ENCODE measurements around the gene FKBP5.

The FKBP5 gene

DNA sequence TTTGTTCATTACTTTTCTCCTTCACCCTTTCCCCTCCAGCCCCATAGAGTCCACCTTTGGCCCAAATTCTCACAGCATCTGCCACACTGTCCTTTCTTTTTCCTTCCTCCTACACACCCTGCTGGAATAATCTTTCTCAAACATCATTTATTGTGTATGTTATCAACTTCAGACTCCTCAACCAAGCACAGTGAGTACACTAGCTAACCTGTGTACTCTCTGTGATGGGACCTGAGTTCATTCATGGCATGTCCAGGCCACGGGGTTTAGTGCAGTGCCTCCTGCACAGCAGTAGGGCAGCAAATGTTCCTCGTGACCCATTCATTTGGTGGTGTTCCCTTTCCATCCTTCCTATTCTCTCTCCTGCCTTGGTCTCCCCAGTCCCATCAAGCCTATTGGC is 41.0 kb upstream of the FKBP5 start:
- TF ChIP-seq POLR2AphosphoS5 (IDR thresholded peaks at IDR 0.05; ENCODE audit: low read depth, low read length) = no peak
- no peak for TF ChIP-seq TAF1 (IDR thresholded peaks at IDR 0.05; ENCODE audit: borderline replicate concordance, low read depth, low read length)
- no peak for TF ChIP-seq POLR2A (IDR thresholded peaks at IDR 0.05; ENCODE audit: low read depth, low read length)
- FAIRE-seq (no peak), DNase-seq (ENCODE audit: insufficient read length) (no peak)

DNA sequence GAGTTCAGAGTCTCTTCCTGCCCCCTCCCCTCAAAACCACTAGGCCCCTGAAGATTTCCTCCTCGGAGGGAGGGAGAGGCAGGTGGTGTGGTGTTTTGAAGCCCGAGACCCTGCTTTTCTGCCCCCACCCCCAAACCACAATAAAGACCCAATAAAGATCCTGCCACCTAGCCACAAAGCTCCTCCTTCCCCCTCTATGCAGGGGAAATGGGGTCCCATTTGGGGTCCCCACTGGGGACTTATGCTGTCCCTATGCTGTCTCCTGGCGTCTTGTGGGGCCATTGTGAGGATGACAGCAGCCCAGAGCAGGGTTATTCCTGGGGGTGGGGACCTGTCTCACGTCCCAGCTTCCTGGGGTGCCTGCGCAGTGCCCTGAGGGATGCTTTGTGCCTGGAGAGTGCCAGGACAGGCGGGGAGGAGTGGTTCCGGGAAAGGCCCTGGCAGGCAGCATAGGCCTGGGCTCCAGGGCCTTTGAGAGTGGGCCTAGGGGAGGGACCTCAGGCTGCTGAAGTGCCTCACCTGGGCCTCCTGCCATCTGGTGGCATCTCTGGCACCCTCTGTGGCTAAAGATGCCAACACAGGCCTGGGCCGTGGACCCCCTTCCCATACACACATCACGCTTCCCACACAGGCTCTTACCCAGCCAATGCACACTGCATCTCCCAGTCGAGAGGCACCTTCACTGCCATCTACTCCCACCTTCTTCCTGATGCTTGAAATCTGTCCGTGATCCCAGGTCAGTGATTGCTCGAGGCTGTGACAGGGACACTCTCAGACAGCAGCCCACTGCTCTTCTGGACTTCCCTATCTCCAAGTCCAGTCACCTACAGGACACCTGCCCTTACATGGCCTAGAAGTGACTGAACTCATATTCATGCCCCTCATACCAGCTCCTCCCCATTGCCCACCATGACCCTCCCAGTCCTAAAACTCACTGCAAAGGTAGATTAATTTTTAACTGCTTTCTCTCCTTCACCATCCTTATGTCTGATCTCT is 40.3 kb upstream of the FKBP5 start:
- TF ChIP-seq POLR2A (IDR thresholded peaks at IDR 0.05; ENCODE audit: low read depth, low read length) (no peak), TAF1 (IDR thresholded peaks at IDR 0.05; ENCODE audit: borderline replicate concordance, low read depth, low read length) (no peak), POLR2AphosphoS5 (IDR thresholded peaks at IDR 0.05; ENCODE audit: low read depth, low read length) (no peak)
- DNase-seq (ENCODE audit: insufficient read length) (no peak), FAIRE-seq (no peak)

DNA sequence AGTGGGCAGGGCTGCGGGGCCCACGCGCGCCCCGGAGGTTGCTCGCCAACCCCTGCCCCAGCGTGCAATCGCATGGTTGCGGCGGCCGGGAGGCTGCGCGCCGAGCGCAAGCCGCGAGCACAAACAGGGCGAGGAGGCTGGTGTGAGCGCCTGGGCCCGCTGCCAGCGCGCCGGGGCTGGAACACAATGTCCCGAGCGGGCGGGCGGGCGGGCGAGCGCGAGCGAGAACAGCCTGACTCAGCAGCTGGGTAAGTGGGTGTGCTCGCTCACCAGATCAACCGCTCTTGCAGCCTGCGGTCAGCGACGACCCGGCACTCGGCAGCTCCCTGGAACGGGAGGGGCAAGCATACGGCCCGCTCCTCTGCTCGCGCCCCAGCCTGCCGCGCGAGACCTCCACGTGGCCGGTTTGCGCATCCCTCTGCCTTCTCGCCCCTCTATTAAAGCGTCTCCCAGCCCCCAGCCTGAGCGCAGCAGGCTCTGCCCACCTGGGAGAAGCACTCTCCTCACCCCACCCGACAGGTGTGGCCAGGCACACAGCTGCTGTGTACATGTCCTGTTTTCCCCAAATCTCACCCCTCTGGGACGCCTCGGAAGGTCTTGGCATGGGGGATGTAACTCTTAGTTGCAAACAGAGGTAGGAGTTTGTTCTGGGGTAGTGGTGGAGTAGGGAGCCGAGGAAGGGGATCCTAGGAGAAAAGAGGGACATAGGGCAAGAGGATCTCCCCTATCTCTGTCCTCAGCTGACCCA is 39.4 kb upstream of the FKBP5 start:
- peak; percentile 56 for FAIRE-seq
- TF ChIP-seq POLR2AphosphoS5 (IDR thresholded peaks at IDR 0.05; ENCODE audit: low read depth, low read length) = peak; percentile 52; the same call in 1 of the 2 replicates
- TF ChIP-seq TAF1 (IDR thresholded peaks at IDR 0.05; ENCODE audit: borderline replicate concordance, low read depth, low read length) = no peak
- DNase-seq (ENCODE audit: insufficient read length) = peak; percentile 84

DNA sequence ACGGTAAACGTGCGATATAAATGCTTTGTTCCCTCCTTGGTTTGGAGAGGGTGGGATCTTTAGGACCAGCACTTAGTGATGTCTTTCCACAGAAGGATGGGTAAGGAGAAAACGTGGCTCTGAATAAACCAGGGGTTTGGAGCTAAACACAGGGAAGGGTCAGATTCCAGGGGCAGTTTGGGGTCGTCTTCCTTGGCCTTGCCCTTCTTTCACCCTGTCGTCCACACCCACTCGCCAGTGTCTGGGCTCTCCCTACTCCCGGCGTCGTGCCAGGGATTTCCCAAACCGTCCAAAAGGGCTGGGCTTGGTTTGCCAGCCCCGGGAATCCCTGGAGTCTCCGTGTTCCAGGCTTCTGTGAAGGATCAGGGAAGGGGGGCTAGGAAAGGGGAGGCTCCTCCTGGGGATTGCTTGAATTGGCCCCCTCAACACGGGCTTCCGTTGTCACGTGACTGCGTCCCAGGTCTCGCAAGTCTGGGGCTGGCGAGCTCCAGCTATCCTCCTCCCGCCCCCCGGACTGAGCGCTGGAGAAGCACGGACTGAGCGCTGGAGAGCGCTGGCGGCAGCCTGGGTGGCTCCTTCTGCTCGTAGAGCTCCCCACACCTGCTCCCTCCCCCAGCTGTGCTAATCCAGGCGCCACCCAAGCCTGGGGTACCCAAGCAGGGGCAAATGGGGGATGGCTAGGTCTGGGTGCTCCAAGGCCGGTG is 38.7 kb upstream of the FKBP5 start:
- TF ChIP-seq POLR2AphosphoS5 (IDR thresholded peaks at IDR 0.05; ENCODE audit: low read depth, low read length) (no peak), POLR2A (IDR thresholded peaks at IDR 0.05; ENCODE audit: low read depth, low read length) (no peak; the same call in 1 of the 2 replicates), TAF1 (IDR thresholded peaks at IDR 0.05; ENCODE audit: borderline replicate concordance, low read depth, low read length) (no peak)
- FAIRE-seq (no peak), DNase-seq (ENCODE audit: insufficient read length) (peak; percentile 53)

DNA sequence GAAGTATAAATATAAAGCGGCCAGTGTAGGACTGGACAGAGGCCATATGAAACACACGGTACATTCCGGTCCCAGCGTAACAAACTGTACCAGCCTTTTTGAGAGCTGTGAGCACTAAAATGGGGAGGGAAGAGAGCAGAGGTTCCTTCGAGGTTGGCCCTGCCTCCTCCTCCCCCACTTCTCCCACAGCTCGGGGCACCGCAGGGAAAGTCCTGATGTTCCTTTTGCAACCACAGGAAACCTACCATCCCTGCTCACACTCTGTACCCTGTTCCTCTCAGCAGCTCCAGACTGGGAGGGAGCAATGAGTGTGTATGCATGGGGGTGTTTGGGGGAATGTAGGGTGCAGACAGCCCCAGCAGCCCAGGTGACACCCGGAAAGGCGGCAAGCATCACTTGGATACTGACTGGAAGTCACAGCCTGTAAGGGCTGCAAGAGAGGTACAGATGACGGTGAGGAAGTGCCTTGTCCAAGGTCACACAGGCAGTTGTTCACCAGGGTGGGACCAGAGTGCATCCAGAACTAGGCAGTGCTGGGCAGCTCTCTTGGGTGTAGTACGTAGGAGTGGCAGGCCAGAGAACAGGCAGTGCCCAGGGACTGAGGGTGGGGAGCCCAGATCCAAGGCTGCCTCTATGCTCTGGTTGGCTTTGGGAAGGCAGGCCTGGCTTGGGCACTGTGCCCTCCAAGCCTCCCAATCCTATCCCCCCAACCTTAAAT is 37.2 kb upstream of the FKBP5 start:
- DNase-seq (ENCODE audit: insufficient read length) (no peak), FAIRE-seq (no peak)
- no peak for TF ChIP-seq POLR2A (IDR thresholded peaks at IDR 0.05; ENCODE audit: low read depth, low read length)
- no peak for TF ChIP-seq POLR2AphosphoS5 (IDR thresholded peaks at IDR 0.05; ENCODE audit: low read depth, low read length)

DNA sequence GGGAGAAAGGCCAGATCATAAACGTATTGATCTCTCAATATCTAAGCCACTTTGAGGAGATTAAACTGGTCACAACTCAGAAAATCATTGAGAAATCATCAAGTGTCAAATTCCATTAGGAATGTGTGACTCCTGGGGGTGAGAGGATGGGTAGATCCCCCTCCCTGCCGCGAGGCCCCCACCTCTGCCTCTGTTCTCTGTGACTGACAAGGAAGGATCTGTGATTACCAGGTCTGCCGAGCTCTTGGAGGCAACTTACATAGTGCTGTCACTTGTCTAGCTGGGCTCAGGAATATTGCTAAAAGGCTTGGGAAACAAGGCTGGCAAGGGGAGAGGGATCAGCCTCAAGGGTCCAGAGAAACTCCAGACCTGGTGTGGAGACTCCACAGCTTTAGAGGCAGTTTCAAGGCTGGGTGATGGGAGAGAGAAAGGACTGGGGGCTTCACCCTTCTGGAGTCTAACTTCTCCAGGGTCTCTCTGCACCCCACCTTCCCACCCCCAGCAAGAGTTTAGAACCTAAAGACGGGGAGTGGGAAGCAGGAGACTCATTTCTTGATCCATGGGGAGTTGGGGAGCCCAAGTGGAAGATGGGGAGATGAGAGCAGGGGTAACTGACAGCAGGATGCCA is 36.5 kb upstream of the FKBP5 start:
- DNase-seq (ENCODE audit: insufficient read length) (no peak), FAIRE-seq (no peak)
- TF ChIP-seq TAF1 (IDR thresholded peaks at IDR 0.05; ENCODE audit: borderline replicate concordance, low read depth, low read length) (no peak), POLR2AphosphoS5 (IDR thresholded peaks at IDR 0.05; ENCODE audit: low read depth, low read length) (no peak)

DNA sequence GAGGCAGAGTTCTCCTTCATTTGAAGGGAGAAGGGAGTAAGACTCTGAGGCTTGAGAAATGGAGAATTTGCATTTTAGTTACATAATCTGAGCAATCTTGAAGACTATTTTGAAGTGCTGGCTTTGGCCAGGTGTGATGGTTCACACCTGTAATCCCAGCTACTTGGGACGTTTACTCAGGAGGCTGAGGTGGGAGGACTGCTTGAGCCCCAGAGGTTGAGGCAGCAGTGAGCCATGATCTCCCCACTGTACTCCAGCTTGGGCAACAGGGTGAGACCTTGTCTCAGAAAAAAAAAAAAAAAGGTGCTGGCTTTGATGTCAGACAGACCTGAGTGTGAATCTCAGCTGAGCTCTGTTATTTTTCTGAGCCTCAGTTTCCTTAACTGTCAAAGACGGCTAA is 35.8 kb upstream of the FKBP5 start:
- no peak for FAIRE-seq
- DNase-seq (ENCODE audit: insufficient read length) = no peak
- no peak for TF ChIP-seq TAF1 (IDR thresholded peaks at IDR 0.05; ENCODE audit: borderline replicate concordance, low read depth, low read length)
- no peak for TF ChIP-seq POLR2A (IDR thresholded peaks at IDR 0.05; ENCODE audit: low read depth, low read length)
- no peak for TF ChIP-seq POLR2AphosphoS5 (IDR thresholded peaks at IDR 0.05; ENCODE audit: low read depth, low read length)

DNA sequence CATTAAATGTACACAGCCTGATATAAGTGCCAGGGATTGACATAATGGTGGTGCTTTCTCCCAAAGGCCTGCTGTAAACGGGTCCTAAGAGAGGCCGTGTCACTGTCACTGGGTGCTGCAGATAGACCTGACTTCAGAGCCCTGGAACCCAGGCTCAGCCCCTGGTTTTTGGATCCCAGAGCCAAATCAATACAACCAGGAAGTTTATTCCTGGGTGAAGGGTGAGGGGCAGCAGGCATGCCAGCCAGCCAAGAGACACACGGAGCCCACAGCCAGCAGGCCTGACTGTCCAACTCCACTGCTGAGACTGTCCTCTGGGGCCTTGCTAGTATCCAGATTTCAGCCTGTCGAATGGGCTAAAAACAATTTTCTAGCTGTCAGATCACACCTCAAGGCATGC is 35.3 kb upstream of the FKBP5 start:
- no peak for FAIRE-seq
- no peak for DNase-seq (ENCODE audit: insufficient read length)
- no peak for TF ChIP-seq TAF1 (IDR thresholded peaks at IDR 0.05; ENCODE audit: borderline replicate concordance, low read depth, low read length)
- TF ChIP-seq POLR2AphosphoS5 (IDR thresholded peaks at IDR 0.05; ENCODE audit: low read depth, low read length) = no peak
- TF ChIP-seq POLR2A (IDR thresholded peaks at IDR 0.05; ENCODE audit: low read depth, low read length) = no peak

DNA sequence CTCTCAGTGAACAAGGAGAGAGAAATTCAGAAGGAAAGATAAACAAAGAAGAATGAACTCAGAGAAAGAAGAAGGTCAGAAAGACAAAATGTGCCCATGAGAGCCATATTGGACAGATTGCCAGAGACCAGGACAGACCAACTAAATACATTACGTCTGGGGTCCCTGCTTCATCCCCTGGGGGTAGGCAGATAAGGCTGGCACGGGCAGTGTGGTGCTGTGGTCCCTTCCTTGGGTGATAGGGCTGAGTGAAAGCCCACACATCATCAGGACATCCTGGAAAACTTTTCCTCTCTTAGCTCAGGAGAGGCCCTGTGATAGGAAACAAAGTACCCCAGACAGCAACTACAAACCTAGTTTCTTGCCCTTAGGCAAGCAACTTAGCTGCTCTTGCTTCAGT is 34.9 kb upstream of the FKBP5 start:
- DNase-seq (ENCODE audit: insufficient read length) (no peak), FAIRE-seq (no peak)
- TF ChIP-seq POLR2A (IDR thresholded peaks at IDR 0.05; ENCODE audit: low read depth, low read length) = no peak
- TF ChIP-seq TAF1 (IDR thresholded peaks at IDR 0.05; ENCODE audit: borderline replicate concordance, low read depth, low read length) = no peak
- no peak for TF ChIP-seq POLR2AphosphoS5 (IDR thresholded peaks at IDR 0.05; ENCODE audit: low read depth, low read length)

DNA sequence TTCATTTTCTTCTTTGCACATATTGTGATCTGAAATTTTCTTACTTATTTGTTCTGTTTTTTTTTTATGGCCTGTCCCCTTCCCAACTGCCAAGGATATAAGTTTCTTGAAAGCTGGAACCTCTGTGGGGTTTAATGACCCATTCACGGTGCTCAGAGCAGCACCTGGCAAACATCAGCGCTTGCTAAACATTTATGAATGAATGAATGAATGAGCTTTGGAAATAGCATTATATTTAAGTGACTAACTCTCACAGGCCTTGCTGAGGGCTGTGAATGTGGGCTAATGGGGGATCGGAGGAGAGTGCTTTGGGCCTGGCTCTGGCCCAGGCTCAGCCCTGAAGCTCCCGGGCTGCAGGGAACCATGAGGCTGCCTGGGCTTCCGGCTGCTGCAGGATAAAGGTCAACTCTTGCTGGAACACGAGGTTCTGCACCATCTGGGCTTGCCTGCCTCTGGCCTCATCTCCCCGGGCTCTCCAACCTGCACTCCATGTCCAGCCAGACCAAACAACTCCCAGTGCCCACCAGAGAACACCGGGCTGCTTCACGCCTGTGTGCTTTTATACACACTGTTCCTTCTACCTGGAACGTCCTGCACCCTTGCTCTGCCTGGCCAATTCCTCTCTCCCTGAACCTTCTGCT is 33.5 kb upstream of the FKBP5 start:
- FAIRE-seq (no peak), DNase-seq (ENCODE audit: insufficient read length) (no peak)
- TF ChIP-seq POLR2AphosphoS5 (IDR thresholded peaks at IDR 0.05; ENCODE audit: low read depth, low read length) (no peak), POLR2A (IDR thresholded peaks at IDR 0.05; ENCODE audit: low read depth, low read length) (no peak), TAF1 (IDR thresholded peaks at IDR 0.05; ENCODE audit: borderline replicate concordance, low read depth, low read length) (no peak)

All from GM12892 (cell line).